Endothelial cell of umbilical vein (primary cell): Measurements from ENCODE around the gene PPIE.

Experiments
- EZH2 ChIP-seq: IDR thresholded peaks from 2 replicates; pipeline ENCODE4 v1.6.1; 2012; ENCODE audit warnings: borderline replicate concordance, low read depth, mild to moderate bottlenecking, moderate library complexity, low read length, inconsistent platforms; ENCODE audit not compliant: severe bottlenecking
- JUN ChIP-seq: IDR thresholded peaks from 2 replicates; pipeline ENCODE4 v1.6.1; 2011; ENCODE audit warnings: borderline replicate concordance, low read depth; ENCODE audit not compliant: insufficient read length, insufficient read depth
- TF ChIP-seq, protein P1 (sequence below), 2 donors: IDR thresholded peaks; 1 replicate in 1 of 2; 2 replicates in 1 of 2; pipeline ENCODE4 v1.5.1; 2011; ENCODE audit warnings: low read length in 2 of 2, mild to moderate bottlenecking in 2 of 2, moderate library complexity in 2 of 2, control low read depth in 1 of 2, inconsistent platforms in 1 of 2, low read depth in 1 of 2; ENCODE audit not compliant: insufficient read depth in 1 of 2; ENCODE audit errors: extremely low read depth in 1 of 2

DNA sequence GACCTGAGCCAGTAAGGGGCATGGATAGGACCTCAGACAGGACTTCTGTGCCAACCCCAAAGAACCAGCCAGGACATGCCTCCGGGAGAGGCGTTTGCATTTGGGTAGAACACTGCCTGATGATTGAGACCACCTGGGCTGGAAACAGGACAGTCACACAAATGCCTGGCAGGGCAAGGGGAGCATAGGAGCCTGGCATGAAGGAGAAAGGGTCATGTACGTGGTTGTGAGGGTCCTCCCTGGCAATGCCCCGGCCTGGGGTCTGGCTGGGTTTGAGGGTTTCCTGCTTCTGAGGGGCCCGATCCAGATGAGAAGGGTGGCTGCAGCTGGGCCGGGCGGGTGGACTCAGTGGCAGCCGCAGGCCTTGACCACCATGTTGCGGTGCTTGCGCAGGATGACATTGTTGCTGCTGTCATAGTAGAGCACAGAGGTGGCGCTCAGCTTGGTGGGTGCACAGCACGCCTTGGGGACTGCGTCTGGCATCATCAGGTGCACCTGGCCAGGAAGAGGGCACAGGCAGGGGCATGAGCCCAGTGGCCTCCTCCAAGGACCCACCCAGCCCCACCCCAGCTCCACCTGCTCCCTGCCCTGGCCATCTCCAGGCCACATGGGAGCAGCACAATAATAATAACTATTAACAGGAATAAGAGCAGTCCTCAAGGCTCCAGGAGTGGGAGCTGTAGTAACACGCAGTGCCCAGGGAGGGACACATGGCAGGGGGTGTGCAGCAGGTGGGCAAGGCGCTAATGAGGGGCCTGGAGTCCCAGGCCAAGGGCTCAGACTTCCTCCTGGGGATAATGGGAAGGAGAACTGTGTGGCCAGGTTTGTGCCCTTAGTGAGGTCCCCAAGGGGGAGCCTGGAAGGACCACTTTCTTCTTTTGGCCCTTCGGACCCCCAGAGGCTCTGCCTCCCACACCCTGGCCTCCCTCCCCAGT, 21.7 kb downstream of the PPIE start:
- TF ChIP-seq EZH2: no peak
- TF ChIP-seq, protein P1, sequence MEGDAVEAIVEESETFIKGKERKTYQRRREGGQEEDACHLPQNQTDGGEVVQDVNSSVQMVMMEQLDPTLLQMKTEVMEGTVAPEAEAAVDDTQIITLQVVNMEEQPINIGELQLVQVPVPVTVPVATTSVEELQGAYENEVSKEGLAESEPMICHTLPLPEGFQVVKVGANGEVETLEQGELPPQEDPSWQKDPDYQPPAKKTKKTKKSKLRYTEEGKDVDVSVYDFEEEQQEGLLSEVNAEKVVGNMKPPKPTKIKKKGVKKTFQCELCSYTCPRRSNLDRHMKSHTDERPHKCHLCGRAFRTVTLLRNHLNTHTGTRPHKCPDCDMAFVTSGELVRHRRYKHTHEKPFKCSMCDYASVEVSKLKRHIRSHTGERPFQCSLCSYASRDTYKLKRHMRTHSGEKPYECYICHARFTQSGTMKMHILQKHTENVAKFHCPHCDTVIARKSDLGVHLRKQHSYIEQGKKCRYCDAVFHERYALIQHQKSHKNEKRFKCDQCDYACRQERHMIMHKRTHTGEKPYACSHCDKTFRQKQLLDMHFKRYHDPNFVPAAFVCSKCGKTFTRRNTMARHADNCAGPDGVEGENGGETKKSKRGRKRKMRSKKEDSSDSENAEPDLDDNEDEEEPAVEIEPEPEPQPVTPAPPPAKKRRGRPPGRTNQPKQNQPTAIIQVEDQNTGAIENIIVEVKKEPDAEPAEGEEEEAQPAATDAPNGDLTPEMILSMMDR (IDR thresholded peaks at IDR 0.05; ENCODE audit: extremely low read depth in 1 of 2, insufficient read depth in 1 of 2, low read depth in 1 of 2, low read length in 2 of 2): no peak
- TF ChIP-seq JUN: no peak
